ENCODE results near the gene PTPRG. TPM values are rescaled to one million over a fixed set of nuclear protein-coding genes. Genes with fewer than 3 reads are reported as not detected.

The PTPRG gene
- polyA plus RNA-seq, 2 donors = 1.1 to 1.6 TPM

- no peaks in the 10 kb centered on the region for H3K36me3 ChIP-seq (ENCODE audit: control insufficient read depth in 2 of 2, insufficient read depth in 2 of 2, low read length in 1 of 2)
- peaks cover 0 to 3% of the 10 kb centered on the region in 2 donors for H3K4me1 ChIP-seq (ENCODE audit: control insufficient read depth in 2 of 2, insufficient read depth in 2 of 2, low read length in 1 of 2)
- no peak overlapping the region for H3K27ac ChIP-seq (ENCODE audit: low read depth in 2 of 2, low read length in 1 of 2)
- H3K27me3 ChIP-seq (ENCODE audit: control insufficient read depth in 1 of 2, insufficient read depth in 2 of 2, low read length in 2 of 2) = no peaks in the 10 kb centered on the region
- 81 to 85% methylated on average over 6 of the region's 6 CpGs for WGBS, 2 donors
- no peak overlapping the region for H3K4me3 ChIP-seq (ENCODE audit: low read depth in 1 of 2, low read length in 2 of 2)
- no peaks in the 10 kb centered on the region for H3K9me3 ChIP-seq (ENCODE audit: control insufficient read depth in 2 of 2, insufficient read depth in 1 of 2, low read depth in 1 of 2, low read length in 1 of 2)
Observed at GRCh38 chr3:61729038-61729634, 167.8 kb downstream of the PTPRG start.

- no peak overlapping the region for H3K4me3 ChIP-seq (ENCODE audit: low read depth in 1 of 2, low read length in 2 of 2)
- no peak overlapping the region for H3K27ac ChIP-seq (ENCODE audit: low read depth in 2 of 2, low read length in 1 of 2)
- WGBS, 2 donors = 78 to 85% methylated on average over 4 of the region's 4 CpGs
- H3K4me1 ChIP-seq (ENCODE audit: control insufficient read depth in 2 of 2, insufficient read depth in 2 of 2, low read length in 1 of 2) = peaks cover 0 to 3% of the 10 kb centered on the region in 2 donors
- no peaks in the 10 kb centered on the region for H3K27me3 ChIP-seq (ENCODE audit: control insufficient read depth in 1 of 2, insufficient read depth in 2 of 2, low read length in 2 of 2)
- no peaks in the 10 kb centered on the region for H3K36me3 ChIP-seq (ENCODE audit: control insufficient read depth in 2 of 2, insufficient read depth in 2 of 2, low read length in 1 of 2)
- no peaks in the 10 kb centered on the region for H3K9me3 ChIP-seq (ENCODE audit: control insufficient read depth in 2 of 2, insufficient read depth in 1 of 2, low read depth in 1 of 2, low read length in 1 of 2)
Observed at GRCh38 chr3:61730056-61730455, 168.7 kb downstream of the PTPRG start.

DNA sequence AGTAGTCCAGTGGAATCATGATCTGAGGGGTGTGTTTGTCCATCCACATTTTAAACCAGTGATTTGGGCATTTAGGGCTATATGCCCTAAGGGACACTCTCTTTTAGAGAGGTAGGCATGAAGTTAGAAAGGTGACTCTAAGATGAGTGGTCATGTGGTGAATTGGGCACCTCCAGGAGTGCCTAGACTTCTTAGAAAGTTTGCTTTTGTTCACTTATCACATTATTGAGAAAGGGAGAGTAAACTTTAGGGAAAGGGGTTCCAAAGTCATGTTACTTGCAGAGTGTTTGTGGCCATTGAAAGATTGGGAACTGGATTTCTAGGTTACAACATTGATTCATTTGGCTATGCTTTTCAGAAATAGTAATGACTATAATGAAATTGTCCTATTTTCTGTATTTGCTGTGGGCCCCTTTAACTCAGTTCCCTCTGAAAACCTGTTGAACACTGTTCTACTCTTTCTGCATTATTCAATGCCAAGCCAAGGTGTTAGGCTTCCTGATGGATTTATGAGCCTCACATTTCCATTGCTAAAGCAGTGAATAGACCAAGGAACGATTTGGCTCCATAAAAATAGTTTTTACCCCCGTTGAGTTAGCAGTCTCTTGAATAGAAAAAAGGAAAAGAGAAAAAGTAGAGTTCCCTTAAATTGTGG is 169.3 kb downstream of the PTPRG start:
- WGBS, 2 donors = 50 to 65% methylated on average over 2 of the region's 2 CpGs
- no peak overlapping the region for H3K4me3 ChIP-seq (ENCODE audit: low read depth in 1 of 2, low read length in 2 of 2)
- H3K27ac ChIP-seq (ENCODE audit: low read depth in 2 of 2, low read length in 1 of 2) = no peak overlapping the region
- no peaks in the 10 kb centered on the region for H3K9me3 ChIP-seq (ENCODE audit: control insufficient read depth in 2 of 2, insufficient read depth in 1 of 2, low read depth in 1 of 2, low read length in 1 of 2)
- H3K36me3 ChIP-seq (ENCODE audit: control insufficient read depth in 2 of 2, insufficient read depth in 2 of 2, low read length in 1 of 2) = no peaks in the 10 kb centered on the region
- no peaks in the 10 kb centered on the region for H3K27me3 ChIP-seq (ENCODE audit: control insufficient read depth in 1 of 2, insufficient read depth in 2 of 2, low read length in 2 of 2)
- H3K4me1 ChIP-seq (ENCODE audit: control insufficient read depth in 2 of 2, insufficient read depth in 2 of 2, low read length in 1 of 2) = peaks cover 0 to 3% of the 10 kb centered on the region in 2 donors

- 54 to 57% methylated on average over 1 of the region's 1 CpG for WGBS, 2 donors
- Histone ChIP-seq H3K27ac (ENCODE audit: low read depth in 2 of 2, low read length in 1 of 2) (no peak overlapping the region), H3K36me3 (ENCODE audit: control insufficient read depth in 2 of 2, insufficient read depth in 2 of 2, low read length in 1 of 2) (no peaks in the 10 kb centered on the region), H3K4me3 (ENCODE audit: low read depth in 1 of 2, low read length in 2 of 2) (no peak overlapping the region), H3K9me3 (ENCODE audit: control insufficient read depth in 2 of 2, insufficient read depth in 1 of 2, low read depth in 1 of 2, low read length in 1 of 2) (no peaks in the 10 kb centered on the region), H3K4me1 (ENCODE audit: control insufficient read depth in 2 of 2, insufficient read depth in 2 of 2, low read length in 1 of 2) (peaks cover 0 to 3% of the 10 kb centered on the region in 2 donors), H3K27me3 (ENCODE audit: control insufficient read depth in 1 of 2, insufficient read depth in 2 of 2, low read length in 2 of 2) (no peaks in the 10 kb centered on the region)
Observed at GRCh38 chr3:61733000-61733399, 171.6 kb downstream of the PTPRG start.

DNA sequence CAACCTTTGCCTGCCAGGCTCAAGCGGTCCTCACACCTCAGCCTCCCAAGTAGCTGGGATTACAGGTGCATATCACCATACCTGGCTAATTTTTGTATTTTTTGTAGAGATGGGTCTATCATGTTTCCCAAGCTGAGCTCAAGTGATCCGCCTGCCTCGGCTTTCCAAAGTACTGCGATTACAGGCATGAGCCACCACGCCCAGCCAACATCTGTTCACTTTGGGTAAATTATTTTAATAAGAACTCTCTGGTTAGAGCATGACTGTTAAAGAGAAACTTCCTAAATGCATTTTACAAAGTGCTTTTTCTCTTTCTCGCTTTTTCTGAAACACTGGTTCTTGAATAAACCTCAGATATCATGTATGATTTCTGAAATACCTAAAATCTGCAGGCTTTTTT is 172.5 kb downstream of the PTPRG start:
- no peaks in the 10 kb centered on the region for H3K9me3 ChIP-seq (ENCODE audit: control insufficient read depth in 2 of 2, insufficient read depth in 1 of 2, low read depth in 1 of 2, low read length in 1 of 2)
- WGBS, 2 donors = 67 to 80% methylated on average over 6 of the region's 6 CpGs
- no peaks in the 10 kb centered on the region for H3K36me3 ChIP-seq (ENCODE audit: control insufficient read depth in 2 of 2, insufficient read depth in 2 of 2, low read length in 1 of 2)
- no peak overlapping the region for H3K27ac ChIP-seq (ENCODE audit: low read depth in 2 of 2, low read length in 1 of 2)
- no peaks in the 10 kb centered on the region for H3K27me3 ChIP-seq (ENCODE audit: control insufficient read depth in 1 of 2, insufficient read depth in 2 of 2, low read length in 2 of 2)
- H3K4me3 ChIP-seq (ENCODE audit: low read depth in 1 of 2, low read length in 2 of 2) = no peak overlapping the region
- H3K4me1 ChIP-seq (ENCODE audit: control insufficient read depth in 2 of 2, insufficient read depth in 2 of 2, low read length in 1 of 2) = peaks cover 0 to 3% of the 10 kb centered on the region in 2 donors

- H3K9me3 ChIP-seq (ENCODE audit: control insufficient read depth in 2 of 2, insufficient read depth in 1 of 2, low read depth in 1 of 2, low read length in 1 of 2) = no peaks in the 10 kb centered on the region
- 74 to 76% methylated on average over 6 of the region's 6 CpGs for WGBS, 2 donors
- no peak overlapping the region for H3K4me3 ChIP-seq (ENCODE audit: low read depth in 1 of 2, low read length in 2 of 2)
- H3K4me1 ChIP-seq (ENCODE audit: control insufficient read depth in 2 of 2, insufficient read depth in 2 of 2, low read length in 1 of 2) = peaks cover 0 to 1% of the 10 kb centered on the region in 2 donors
- no peaks in the 10 kb centered on the region for H3K27me3 ChIP-seq (ENCODE audit: control insufficient read depth in 1 of 2, insufficient read depth in 2 of 2, low read length in 2 of 2)
- H3K27ac ChIP-seq (ENCODE audit: low read depth in 2 of 2, low read length in 1 of 2) = no peak overlapping the region
- no peaks in the 10 kb centered on the region for H3K36me3 ChIP-seq (ENCODE audit: control insufficient read depth in 2 of 2, insufficient read depth in 2 of 2, low read length in 1 of 2)
Observed at GRCh38 chr3:61734749-61735686, 173.6 kb downstream of the PTPRG start.

DNA sequence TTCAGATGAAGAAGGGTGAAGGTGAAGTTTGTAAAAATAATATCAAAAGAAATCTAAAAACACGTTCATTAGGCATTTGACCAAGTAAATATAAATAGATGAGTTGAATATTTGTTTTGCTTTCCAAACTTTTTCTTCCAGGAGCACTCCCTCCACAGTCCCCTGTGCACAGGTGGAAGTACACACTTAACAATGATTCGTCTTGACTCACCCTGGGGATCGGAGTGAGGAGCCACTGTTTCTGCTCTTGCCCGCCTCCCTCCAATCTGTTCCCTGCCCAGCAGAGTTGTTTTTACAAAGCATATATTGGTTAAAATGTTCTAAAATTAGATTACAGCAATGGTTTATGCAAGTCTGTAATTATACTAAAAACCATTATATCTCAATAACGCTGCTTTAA is 175.1 kb downstream of the PTPRG start:
- 88 to 90% methylated on average over 5 of the region's 5 CpGs for WGBS, 2 donors
- Histone ChIP-seq H3K4me1 (ENCODE audit: control insufficient read depth in 2 of 2, insufficient read depth in 2 of 2, low read length in 1 of 2) (no peaks in the 10 kb centered on the region), H3K4me3 (ENCODE audit: low read depth in 1 of 2, low read length in 2 of 2) (no peak overlapping the region), H3K27ac (ENCODE audit: low read depth in 2 of 2, low read length in 1 of 2) (no peak overlapping the region), H3K27me3 (ENCODE audit: control insufficient read depth in 1 of 2, insufficient read depth in 2 of 2, low read length in 2 of 2) (no peaks in the 10 kb centered on the region), H3K36me3 (ENCODE audit: control insufficient read depth in 2 of 2, insufficient read depth in 2 of 2, low read length in 1 of 2) (no peaks in the 10 kb centered on the region), H3K9me3 (ENCODE audit: control insufficient read depth in 2 of 2, insufficient read depth in 1 of 2, low read depth in 1 of 2, low read length in 1 of 2) (no peaks in the 10 kb centered on the region)

DNA sequence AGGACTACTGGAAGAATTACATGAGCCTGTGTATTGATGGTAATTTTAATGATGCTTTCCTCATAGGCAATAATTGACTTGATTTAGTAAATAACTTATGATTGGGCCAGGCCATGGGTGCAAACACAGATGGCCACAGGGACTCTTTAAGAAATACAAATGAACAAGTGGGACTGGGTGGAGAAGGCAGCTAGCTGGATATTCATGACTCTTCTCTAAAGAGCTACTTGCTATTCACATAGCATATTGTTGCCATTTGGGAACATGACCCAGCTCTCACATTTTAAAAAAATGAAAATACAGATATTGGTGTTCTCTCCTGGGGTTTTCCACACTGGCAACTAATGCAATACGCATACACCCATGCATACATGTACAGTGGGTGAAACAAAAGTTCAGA is 178.3 kb downstream of the PTPRG start:
- WGBS, 2 donors = 50 to 98% methylated on average over 1 of the region's 1 CpG
- Histone ChIP-seq H3K27me3 (ENCODE audit: control insufficient read depth in 1 of 2, insufficient read depth in 2 of 2, low read length in 2 of 2) (no peaks in the 10 kb centered on the region), H3K4me3 (ENCODE audit: low read depth in 1 of 2, low read length in 2 of 2) (no peak overlapping the region), H3K27ac (ENCODE audit: low read depth in 2 of 2, low read length in 1 of 2) (no peak overlapping the region), H3K4me1 (ENCODE audit: control insufficient read depth in 2 of 2, insufficient read depth in 2 of 2, low read length in 1 of 2) (no peaks in the 10 kb centered on the region), H3K9me3 (ENCODE audit: control insufficient read depth in 2 of 2, insufficient read depth in 1 of 2, low read depth in 1 of 2, low read length in 1 of 2) (no peaks in the 10 kb centered on the region), H3K36me3 (ENCODE audit: control insufficient read depth in 2 of 2, insufficient read depth in 2 of 2, low read length in 1 of 2) (no peaks in the 10 kb centered on the region)

DNA sequence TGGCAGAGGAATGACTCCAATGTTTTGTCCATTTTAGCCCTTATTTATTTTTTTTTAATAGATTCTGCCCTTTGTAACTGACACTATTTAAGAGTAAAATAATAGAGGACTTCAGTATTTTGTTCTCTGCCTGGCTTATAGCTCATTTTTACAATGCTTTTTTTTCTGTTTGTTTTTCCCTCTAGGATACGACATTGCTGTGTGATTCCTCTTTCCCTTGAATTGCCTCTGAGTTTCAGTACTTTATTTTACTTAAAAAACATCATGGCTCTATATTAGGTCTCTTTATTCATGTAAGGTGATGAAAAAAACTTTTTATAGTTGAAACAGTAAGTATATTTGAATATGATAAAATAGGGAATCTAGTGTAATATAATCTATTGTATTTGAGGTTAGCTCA is 179.1 kb downstream of the PTPRG start:
- no peaks in the 10 kb centered on the region for H3K36me3 ChIP-seq (ENCODE audit: control insufficient read depth in 2 of 2, insufficient read depth in 2 of 2, low read length in 1 of 2)
- H3K4me3 ChIP-seq (ENCODE audit: low read depth in 1 of 2, low read length in 2 of 2) = no peak overlapping the region
- H3K9me3 ChIP-seq (ENCODE audit: control insufficient read depth in 2 of 2, insufficient read depth in 1 of 2, low read depth in 1 of 2, low read length in 1 of 2) = no peaks in the 10 kb centered on the region
- peaks cover 0 to 3% of the 10 kb centered on the region in 2 donors for H3K4me1 ChIP-seq (ENCODE audit: control insufficient read depth in 2 of 2, insufficient read depth in 2 of 2, low read length in 1 of 2)
- 64 to 67% methylated on average over 1 of the region's 1 CpG for WGBS, 2 donors
- no peak overlapping the region for H3K27ac ChIP-seq (ENCODE audit: low read depth in 2 of 2, low read length in 1 of 2)
- no peaks in the 10 kb centered on the region for H3K27me3 ChIP-seq (ENCODE audit: control insufficient read depth in 1 of 2, insufficient read depth in 2 of 2, low read length in 2 of 2)
